ENCODE measurements around the gene FERMT1. TPM values are rescaled to one million over a fixed set of nuclear protein-coding genes. Genes with fewer than 3 reads are reported as not detected.
A peak's percentile ranks its signal among the peaks of the same experiment; 100 is the strongest.
"Not testable (repeated sequence)": the region's sequence is repeated elsewhere in the genome, so short reads cannot be mapped to it uniquely, and the experiment has no call there.

The FERMT1 gene
- total RNA-seq, 2 donors from 2014 or later = 1.1 to 1.5 TPM

GRCh38 chr20:6075428-6076219 is 47.2 kb downstream of the FERMT1 start:
- intact Hi-C loops (cut with DNase I) = loop anchor here (2.0 to 10.0 kb wide), 6 partner anchors 43 to 548 kb away; no protein-coding TSS in a partner anchor
- peak; percentile 49 for DNase-seq
- peak; percentile 76 to 78 for ATAC-seq

GRCh38 chr20:6074784-6075183 is 48.0 kb downstream of the FERMT1 start:
- intact Hi-C loops (cut with DNase I) = loop anchor here (2.0 to 10.0 kb wide), 5 partner anchors 42 to 547 kb away; no protein-coding TSS in a partner anchor
- DNase-seq (no peak), ATAC-seq (peak in 1 of 2 donors; percentile 2)

GRCh38 chr20:6074145-6074561 is 48.7 kb downstream of the FERMT1 start:
- DNase-seq = no peak
- intact Hi-C loops (cut with DNase I) = loop anchor here in 1 of 2 donors (2.0 to 10.0 kb wide), 2 partner anchors 65 to 289 kb away; no protein-coding TSS in a partner anchor
- ATAC-seq = peak; percentile 57 to 82

- DNase-seq (no peak), ATAC-seq (no peak)
- intact Hi-C loops (cut with DNase I) = loop anchor here in 1 of 2 donors (10.0 kb wide), 1 partner anchor 286 kb away; no protein-coding TSS in a partner anchor
These were observed 51.8 kb downstream of the FERMT1 start for GRCh38 chr20:6070829-6071695.

GRCh38 chr20:6069669-6070068 is 53.2 kb downstream of the FERMT1 start:
- ATAC-seq = no peak
- intact Hi-C loops (cut with DNase I) = loop anchor here in 1 of 2 donors (10.0 kb wide), 1 partner anchor 285 kb away; no protein-coding TSS in a partner anchor
- no peak for DNase-seq

- ATAC-seq = peak in 1 of 2 donors; percentile 88
- DNase-seq = no peak
- intact Hi-C loops (cut with DNase I) = no loop called here
These were observed 55.0 kb downstream of the FERMT1 start for GRCh38 chr20:6067763-6068318.

- ATAC-seq = peak in 1 of 2 donors; percentile 59
- intact Hi-C loops (cut with DNase I) = no loop called here
- DNase-seq = no peak
These were observed 56.2 kb downstream of the FERMT1 start for GRCh38 chr20:6066582-6066981.

GRCh38 chr20:6061544-6061943 is 61.3 kb downstream of the FERMT1 start:
- DNase-seq (no peak), ATAC-seq (peak; percentile 27 to 48)
- intact Hi-C loops (cut with DNase I) = no loop called here

GRCh38 chr20:6060213-6060612 is 62.6 kb downstream of the FERMT1 start:
- no peak for DNase-seq
- intact Hi-C loops (cut with DNase I) = no loop called here
- no peak for ATAC-seq

GRCh38 chr20:6058684-6059295 is 64.0 kb downstream of the FERMT1 start:
- DNase-seq = no peak
- intact Hi-C loops (cut with DNase I) = no loop called here
- peak; percentile 49 to 77 for ATAC-seq

- no peak for ATAC-seq
- intact Hi-C loops (cut with DNase I) = no loop called here
These were observed 65.1 kb downstream of the FERMT1 start for GRCh38 chr20:6057691-6058090.

GRCh38 chr20:6057139-6057538 is 65.7 kb downstream of the FERMT1 start:
- DNase-seq (no peak), ATAC-seq (no peak)
- intact Hi-C loops (cut with DNase I) = no loop called here

More at GRCh38 chr20:6057691-6058090, 65.1 kb downstream of the FERMT1 start:
- no peak for DNase-seq

GRCh38 chr20:6055981-6056569 is 66.8 kb downstream of the FERMT1 start:
- DNase-seq (no peak), ATAC-seq (no peak)
- intact Hi-C loops (cut with DNase I) = no loop called here

GRCh38 chr20:6055161-6055783 is 67.6 kb downstream of the FERMT1 start:
- DNase-seq (no peak), ATAC-seq (peak in 1 of 2 donors; percentile 1)
- intact Hi-C loops (cut with DNase I) = no loop called here

GRCh38 chr20:6054689-6055051 is 68.2 kb downstream of the FERMT1 start:
- DNase-seq; intact Hi-C loops (cut with DNase I): not testable (repeated sequence)
- ATAC-seq = peak in 1 of 2 donors; percentile 11

- DNase-seq (no peak), ATAC-seq (peak; percentile 38 to 83)
- intact Hi-C loops (cut with DNase I) = no loop called here
These were observed 68.8 kb downstream of the FERMT1 start, which contains the start of gene LRRN4 for GRCh38 chr20:6053776-6054688. TSS of gene LRRN4 (minus strand) at chr20:6054060. CDS start at chr20:6052799, 1,261 bp downstream.

All from left cardiac atrium (tissue), 4 donors.